Lower leg skin (tissue), 4 donors: ENCODE measurements around the gene ERGIC1. TPM values are rescaled to one million over a fixed set of nuclear protein-coding genes. Genes with fewer than 3 reads are reported as not detected.

Experiments
- DNase-seq, 2 donors: peaks; one replicate each; pipeline ENCODE4 v3.0.0-alpha.2; 2019; ENCODE audit warnings: low spot score in 2 of 2
- H3K4me3 ChIP-seq: fragments of 200-600 bp; sonication (generic); 2 replicates; pipeline ENCODE4 v1.5.1; 2017; ENCODE audit warnings: mild to moderate bottlenecking, low read depth; ENCODE audit not compliant: poor library complexity, severe bottlenecking
- CTCF ChIP-seq, 3 donors: fragments of 450-650 bp; IDR thresholded peaks; one replicate each; pipeline ENCODE4 v1.5.1; 2016; ENCODE audit warnings: antibody characterized with exemption in 3 of 3, mild to moderate bottlenecking in 3 of 3, moderate library complexity in 2 of 3
- POLR2A ChIP-seq, 2 donors: fragments of 450-650 bp; IDR thresholded peaks; one replicate each; pipeline ENCODE4 v1.6.1; 2016 to 2017; ENCODE audit warnings: antibody characterized with exemption in 2 of 2, mild to moderate bottlenecking in 1 of 2, moderate library complexity in 1 of 2
- WGBS, 2 donors: methylation state at CpG; one replicate each; pipeline ENCODE4 v1.1.5; 2018; 5-methylcytosine and 5-hydroxymethylcytosine counted together
- intact Hi-C: fragments of 100-400 bp; cut with DNase I; formaldehyde crosslinking; loops from one replicate; pipeline ENCODE4 v1.15.0; 2023; ENCODE audit warnings: low total_unique reads
- total RNA-seq, 4 donors: library from RNA; depleted of rRNA; stranded (reverse); fragments of >200 nt; gene quantifications; one replicate each; pipeline ENCODE4 v1.1.0, GENCODE V29; 2016

The ERGIC1 gene
- total RNA-seq, 4 donors from 2014 or later = 62.9 to 114 (median 82.6) TPM

GRCh38 chr5:172871982-172872381 lies 37.9 kb downstream of the ERGIC1 start:
- intact Hi-C loops = no loop called here
- H3K4me3 ChIP-seq = no peak overlapping the region
- no peak for DNase-seq
- 33 to 50% methylated on average over 5 of the region's 5 CpGs for WGBS, 2 donors
- TF ChIP-seq CTCF (IDR thresholded peaks at IDR 0.05) = no peak
- no peak for TF ChIP-seq POLR2A (IDR thresholded peaks at IDR 0.05)

GRCh38 chr5:172872997-172873491 lies 39.0 kb downstream of the ERGIC1 start:
- WGBS, 2 donors = 22 to 51% methylated on average over 11 to 13 of the region's 13 CpGs
- DNase-seq = peak in 1 of 2 donors; percentile 94
- H3K4me3 ChIP-seq = no peak overlapping the region
- TF ChIP-seq CTCF (IDR thresholded peaks at IDR 0.05) (no peak), POLR2A (IDR thresholded peaks at IDR 0.05) (no peak)
- intact Hi-C loops = no loop called here

GRCh38 chr5:172873513-172873912 lies 39.5 kb downstream of the ERGIC1 start:
- no peak for DNase-seq
- WGBS, 2 donors = 83 to 87% methylated on average over 2 to 3 of the region's 3 CpGs
- TF ChIP-seq CTCF (IDR thresholded peaks at IDR 0.05) = no peak
- TF ChIP-seq POLR2A (IDR thresholded peaks at IDR 0.05) = no peak
- intact Hi-C loops = no loop called here
- no peak overlapping the region for H3K4me3 ChIP-seq

- TF ChIP-seq POLR2A (IDR thresholded peaks at IDR 0.05) = no peak
- intact Hi-C loops = no loop called here
- WGBS, 2 donors = 94% methylated on average over 8 of the region's 8 CpGs
Measured at GRCh38 chr5:172874647-172875504, 40.8 kb downstream of the ERGIC1 start.

DNA sequence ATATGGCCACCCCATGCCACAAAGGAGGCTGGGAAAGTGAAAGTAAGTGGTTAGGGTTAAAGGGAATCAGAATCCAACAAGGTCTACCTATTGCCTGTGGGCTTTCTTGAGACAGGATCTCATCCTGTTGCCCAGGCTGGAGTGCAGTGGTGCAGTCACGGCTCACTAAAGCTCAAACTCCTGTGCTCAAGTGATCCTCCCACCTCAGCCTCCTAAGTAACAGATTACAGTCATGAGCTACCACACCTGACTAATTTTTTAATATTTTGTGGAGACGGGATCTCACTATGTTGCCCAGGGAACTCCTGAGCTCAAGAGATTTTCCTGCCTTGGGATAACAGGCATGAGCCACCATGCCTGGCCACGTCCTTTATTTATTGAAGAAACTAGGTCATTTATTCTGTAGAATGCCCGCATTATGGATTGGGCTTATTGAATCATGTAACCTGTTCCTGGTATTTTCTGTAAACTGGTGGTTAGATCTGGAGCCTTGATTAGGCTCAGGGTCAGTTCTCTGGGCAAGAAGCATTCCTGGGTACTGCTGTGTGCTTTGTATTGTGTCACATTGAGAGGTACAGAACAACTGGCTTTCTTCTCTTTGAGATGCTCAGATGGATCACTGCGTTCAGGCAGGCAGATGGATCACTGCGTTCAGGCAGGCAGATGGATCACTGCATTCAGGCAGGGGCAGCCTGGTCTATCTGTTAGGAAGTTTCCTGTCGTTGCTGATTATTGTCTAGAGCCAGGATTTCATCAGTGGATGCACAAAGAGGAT lies 41.6 kb downstream of the ERGIC1 start:
- intact Hi-C loops = no loop called here
- DNase-seq = no peak
- no peak for TF ChIP-seq POLR2A (IDR thresholded peaks at IDR 0.05)
- no peak for TF ChIP-seq CTCF (IDR thresholded peaks at IDR 0.05)
- WGBS, 2 donors = 65 to 74% methylated on average over 7 of the region's 7 CpGs
- H3K4me3 ChIP-seq = no peak overlapping the region

More at GRCh38 chr5:172874647-172875504, 40.8 kb downstream of the ERGIC1 start:
- H3K4me3 ChIP-seq = no peak overlapping the region
- no peak for DNase-seq

- H3K4me3 ChIP-seq = no peak overlapping the region
- TF ChIP-seq POLR2A (IDR thresholded peaks at IDR 0.05) (no peak), CTCF (IDR thresholded peaks at IDR 0.05) (no peak)
- no peak for DNase-seq
- intact Hi-C loops = no loop called here
- WGBS, 2 donors = 86 to 90% methylated on average over 8 of the region's 8 CpGs
Measured at GRCh38 chr5:172876578-172876977, 42.5 kb downstream of the ERGIC1 start.
